Loucy (cell line): ENCODE data around the gene PPP1R3D.

Experiments used
- H2AFZ ChIP-seq: fragments of 200-600 bp; sonication (generic); 2 replicates; pipeline ENCODE4 v1.6.0; 2016; ENCODE audit warnings: antibody characterized with exemption, mild to moderate bottlenecking, low read length, moderate library complexity
- H3F3A ChIP-seq: fragments of 200-600 bp; 2 replicates; pipeline ENCODE4 v1.6.0; 2016; ENCODE audit warnings: antibody characterized with exemption, low read depth, mild to moderate bottlenecking
- H3K27me3 ChIP-seq: fragments of 200-600 bp; sonication (generic); 2 replicates; pipeline ENCODE4 v1.6.1; 2014; ENCODE audit warnings: low read length, mild to moderate bottlenecking; ENCODE audit not compliant: insufficient read depth, poor library complexity, severe bottlenecking
- H3K36me3 ChIP-seq: fragments of 200-600 bp; sonication (generic); 2 replicates; pipeline ENCODE4 v1.6.1; 2016; ENCODE audit warnings: low read length; ENCODE audit not compliant: insufficient read depth
- H3K4me1 ChIP-seq: fragments of 200-600 bp; sonication (generic); 2 replicates; pipeline ENCODE4 v1.5.1; 2014; ENCODE audit warnings: low read length, mild to moderate bottlenecking; ENCODE audit not compliant: insufficient read depth, poor library complexity, severe bottlenecking
- H3K4me2 ChIP-seq: fragments of 200-600 bp; sonication (generic); 2 replicates; pipeline ENCODE4 v1.6.0; 2014; ENCODE audit warnings: antibody characterized with exemption, low read length, low read depth, mild to moderate bottlenecking; ENCODE audit not compliant: poor library complexity, severe bottlenecking
- H3K4me3 ChIP-seq: fragments of 200-600 bp; sonication (generic); 2 replicates; pipeline ENCODE4 v1.5.1; 2014; ENCODE audit warnings: low read length, mild to moderate bottlenecking, mixed read lengths; ENCODE audit not compliant: poor library complexity, severe bottlenecking
- H3K79me2 ChIP-seq: fragments of 200-600 bp; sonication (generic); 2 replicates; pipeline ENCODE4 v1.6.1; 2014; ENCODE audit warnings: low read length; ENCODE audit not compliant: insufficient read depth
- H3K9ac ChIP-seq: fragments of 200-600 bp; sonication (generic); 2 replicates; pipeline ENCODE4 v1.6.0; 2014; ENCODE audit warnings: mild to moderate bottlenecking, low read depth, low read length, moderate library complexity; ENCODE audit not compliant: poor library complexity, severe bottlenecking
- H3K9me2 ChIP-seq: fragments of 200-600 bp; sonication (generic); replicated peaks from 2 replicates; pipeline ENCODE4 v1.6.1; 2016; ENCODE audit warnings: low read depth, low read length, mixed read lengths
- H3K9me3 ChIP-seq: fragments of 200-600 bp; sonication (generic); 2 replicates; pipeline ENCODE4 v1.6.1; 2014; ENCODE audit warnings: mild to moderate bottlenecking, antibody characterized with exemption, low read length, low read depth; ENCODE audit not compliant: insufficient read depth
- H4K20me1 ChIP-seq: fragments of 200-600 bp; sonication (generic); 2 replicates; pipeline ENCODE4 v1.6.0; 2014; ENCODE audit warnings: antibody characterized with exemption, low read length, mild to moderate bottlenecking; ENCODE audit not compliant: insufficient read depth, poor library complexity, severe bottlenecking
- CTCF ChIP-seq: fragments of 200-600 bp; sonication (generic); conservative IDR thresholded peaks from 2 replicates; pipeline ENCODE4 v1.5.1; 2014; ENCODE audit warnings: mild to moderate bottlenecking, antibody characterized with exemption, low read length
- EZH2phosphoT487 ChIP-seq: fragments of 200-600 bp; IDR thresholded peaks from 2 replicates; pipeline ENCODE4 v1.6.1; 2018; ENCODE audit warnings: antibody characterized with exemption, mild to moderate bottlenecking, moderate library complexity, borderline replicate concordance

PPP1R3D gene

GRCh38 chr20:59938221-59938620, 1.9 kb downstream of the PPP1R3D start:
- H3K9me3 ChIP-seq, result no peaks in the 10 kb centered on the region
- no peaks in the 10 kb centered on the region for H4K20me1 ChIP-seq
- H3K4me2 ChIP-seq, result peak overlapping the region; percentile 57
- peaks cover 34% of the 10 kb centered on the region for H3K79me2 ChIP-seq
- H3F3A ChIP-seq, result 0 out of 2 replicates have a peak, but pooled peaks cover 2% of the 10 kb centered on the region
- H3K27me3 ChIP-seq, result no peaks in the 10 kb centered on the region
- H3K4me1 ChIP-seq, result peaks cover 37% of the 10 kb centered on the region
- no peak overlapping the region for H2AFZ ChIP-seq
- no peaks in the 10 kb centered on the region for H3K9me2 ChIP-seq
- H3K9ac ChIP-seq, result no peak overlapping the region
- H3K36me3 ChIP-seq, result 0 out of 2 replicates have a peak, but pooled peaks cover 7% of the 10 kb centered on the region
- H3K4me3 ChIP-seq, result peak overlapping the region; percentile 56
- TF ChIP-seq EZH2phosphoT487 (no peak), CTCF (no peak)

- peaks cover 26% of the 10 kb centered on the region for H3K4me1 ChIP-seq
- H3K4me3 ChIP-seq, result no peak overlapping the region
- H3K4me2 ChIP-seq, result peak overlapping the region; percentile 57
- no peak overlapping the region for H2AFZ ChIP-seq
- no peak for TF ChIP-seq EZH2phosphoT487
- TF ChIP-seq CTCF, result no peak
- H3K9me3 ChIP-seq, result no peaks in the 10 kb centered on the region
- no peaks in the 10 kb centered on the region for H3K27me3 ChIP-seq
- H3K9me2 ChIP-seq, result no peaks in the 10 kb centered on the region
- 0 out of 2 replicates have a peak, but pooled peaks cover 2% of the 10 kb centered on the region for H3F3A ChIP-seq
- no peaks in the 10 kb centered on the region for H4K20me1 ChIP-seq
- no peaks in the 10 kb centered on the region for H3K36me3 ChIP-seq
- peaks cover 24% of the 10 kb centered on the region for H3K79me2 ChIP-seq
- no peak overlapping the region for H3K9ac ChIP-seq
Measured at GRCh38 chr20:59937150-59937549, 3.0 kb downstream of the PPP1R3D start.

- no peak for TF ChIP-seq EZH2phosphoT487
- no peak for TF ChIP-seq CTCF
- H3F3A ChIP-seq, result 0 out of 2 replicates have a peak, but pooled peaks cover 2% of the 10 kb centered on the region
- H3K9ac ChIP-seq, result no peak overlapping the region
- no peaks in the 10 kb centered on the region for H3K36me3 ChIP-seq
- no peaks in the 10 kb centered on the region for H3K9me3 ChIP-seq
- no peaks in the 10 kb centered on the region for H3K9me2 ChIP-seq
- no peaks in the 10 kb centered on the region for H3K27me3 ChIP-seq
- no peaks in the 10 kb centered on the region for H4K20me1 ChIP-seq
- H3K4me1 ChIP-seq, result peaks cover 19% of the 10 kb centered on the region
- H2AFZ ChIP-seq, result no peak overlapping the region
- H3K4me3 ChIP-seq, result no peak overlapping the region
- no peak overlapping the region for H3K4me2 ChIP-seq
- H3K79me2 ChIP-seq, result peaks cover 17% of the 10 kb centered on the region; the same call in 1 of the 2 replicates
Measured at GRCh38 chr20:59936409-59936808, 3.7 kb downstream of the PPP1R3D start.
